Gastroesophageal sphincter (tissue), 4 donors: ENCODE measurements around the gene CDPF1. TPM values are rescaled to one million over a fixed set of nuclear protein-coding genes. Genes with fewer than 3 reads are reported as not detected.
A peak's percentile ranks its signal among the peaks of the same experiment; 100 is the strongest.

Experiments used
- ATAC-seq: fragments of 150-250 bp; one replicate; pipeline ENCODE4 v1.9.1; 2016; ENCODE audit warnings: mild to moderate bottlenecking, moderate library complexity
- H3K27ac ChIP-seq, 4 donors: fragments of 200-600 bp; sonication (generic) in 3 of 4; 1 replicate in 3 of 4; 2 replicates in 1 of 4; pipeline ENCODE4 v1.5.1; 2016 to 2019
- H3K27me3 ChIP-seq: fragments of 200-600 bp; sonication (generic); one replicate; pipeline ENCODE4 v1.5.1; 2019
- H3K36me3 ChIP-seq, 2 donors: fragments of 200-600 bp; sonication (generic); one replicate each; pipeline ENCODE4 v1.5.1; 2019; ENCODE audit warnings: control low read depth in 1 of 2
- H3K4me1 ChIP-seq, 3 donors: fragments of 200-600 bp; sonication (generic); 1 replicate in 2 of 3; 2 replicates in 1 of 3; pipeline ENCODE4 v1.5.1; 2016 to 2019; ENCODE audit warnings: control low read depth in 2 of 3
- H3K4me3 ChIP-seq, 2 donors: fragments of 200-600 bp; sonication (generic); one replicate each; pipeline ENCODE4 v1.5.1; 2019; ENCODE audit warnings: mild to moderate bottlenecking in 1 of 2, moderate library complexity in 1 of 2
- H3K9me3 ChIP-seq, 3 donors: fragments of 200-600 bp; sonication (generic); one replicate each; pipeline ENCODE4 v1.5.1; 2017 to 2019; ENCODE audit warnings: control low read depth in 2 of 3
- EP300 ChIP-seq: sonication (generic); formaldehyde crosslinking; IDR thresholded peaks from one replicate; pipeline ENCODE4 v1.6.1; 2017; ENCODE audit warnings: antibody characterized with exemption, mild to moderate bottlenecking
- POLR2A ChIP-seq, 2 donors: fragments of 450-650 bp; IDR thresholded peaks; one replicate each; pipeline ENCODE4 v1.6.1; 2017; ENCODE audit warnings: antibody characterized with exemption in 2 of 2, mild to moderate bottlenecking in 2 of 2, moderate library complexity in 1 of 2
- POLR2AphosphoS5 ChIP-seq: sonication (generic); formaldehyde crosslinking; IDR thresholded peaks from one replicate; pipeline ENCODE4 v1.6.1; 2017; ENCODE audit warnings: antibody characterized with exemption
- WGBS, 2 donors: methylation state at CpG; one replicate each; pipeline ENCODE4 v1.1.5; 2018; ENCODE audit warnings: low coverage in 1 of 2; 5-methylcytosine and 5-hydroxymethylcytosine counted together
- total RNA-seq, 4 donors: library from RNA; depleted of rRNA; stranded (reverse); fragments of >200 nt; gene quantifications; one replicate each; pipeline ENCODE4 v1.1.0, GENCODE V29; 2016
- TF ChIP-seq, protein P1 (sequence below), 4 experiments: fragments of 200-600 bp in 2 of 4; fragments of 450-650 bp in 2 of 4; sonication (generic) in 1 of 4; IDR thresholded peaks; one replicate each; pipeline ENCODE4 v1.5.1; 2017 to 2019; ENCODE audit warnings: antibody characterized with exemption in 4 of 4, mild to moderate bottlenecking in 2 of 4, moderate library complexity in 2 of 4

The CDPF1 gene
- total RNA-seq: 10 to 100 TPM; 14.9 to 27.1 (median 18.7) TPM

GRCh38 chr22:46250035-46250782 is at the start of gene CDPF1:
Gene CDPF1, minus strand, starts transcription at chr22:46250293. Its CDS starts 2,009 bp downstream, at chr22:46248284.
- no CpG with 5 or more reads among the region's 89 CpGs for WGBS, 2 donors
- peak; percentile 97 for ATAC-seq
- H3K36me3 ChIP-seq: peaks cover 0 to 7% of the 10 kb centered on the region in 2 donors

GRCh38 chr22:46299101-46299500 is 49.0 kb upstream of the CDPF1 start:
- no peaks in the 10 kb centered on the region for H3K27me3 ChIP-seq
- no peak overlapping the region for H3K4me3 ChIP-seq
- peaks cover 0 to under 1% of the 10 kb centered on the region in 2 donors for H3K36me3 ChIP-seq
- WGBS, 2 donors: 86 to 94% methylated on average over 9 to 10 of the region's 13 CpGs
- H3K9me3 ChIP-seq: no peaks in the 10 kb centered on the region
- ATAC-seq: no peak
- TF ChIP-seq EP300 (no peak), POLR2AphosphoS5 (no peak), POLR2A (IDR thresholded peaks at IDR 0.05) (no peak)
- TF ChIP-seq, protein P1, sequence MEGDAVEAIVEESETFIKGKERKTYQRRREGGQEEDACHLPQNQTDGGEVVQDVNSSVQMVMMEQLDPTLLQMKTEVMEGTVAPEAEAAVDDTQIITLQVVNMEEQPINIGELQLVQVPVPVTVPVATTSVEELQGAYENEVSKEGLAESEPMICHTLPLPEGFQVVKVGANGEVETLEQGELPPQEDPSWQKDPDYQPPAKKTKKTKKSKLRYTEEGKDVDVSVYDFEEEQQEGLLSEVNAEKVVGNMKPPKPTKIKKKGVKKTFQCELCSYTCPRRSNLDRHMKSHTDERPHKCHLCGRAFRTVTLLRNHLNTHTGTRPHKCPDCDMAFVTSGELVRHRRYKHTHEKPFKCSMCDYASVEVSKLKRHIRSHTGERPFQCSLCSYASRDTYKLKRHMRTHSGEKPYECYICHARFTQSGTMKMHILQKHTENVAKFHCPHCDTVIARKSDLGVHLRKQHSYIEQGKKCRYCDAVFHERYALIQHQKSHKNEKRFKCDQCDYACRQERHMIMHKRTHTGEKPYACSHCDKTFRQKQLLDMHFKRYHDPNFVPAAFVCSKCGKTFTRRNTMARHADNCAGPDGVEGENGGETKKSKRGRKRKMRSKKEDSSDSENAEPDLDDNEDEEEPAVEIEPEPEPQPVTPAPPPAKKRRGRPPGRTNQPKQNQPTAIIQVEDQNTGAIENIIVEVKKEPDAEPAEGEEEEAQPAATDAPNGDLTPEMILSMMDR (IDR thresholded peaks at IDR 0.05): no peak
- H3K4me1 ChIP-seq: peaks cover 0 to 25% (median 15%) of the 10 kb centered on the region in 3 donors
- H3K27ac ChIP-seq: no peak overlapping the region

More at GRCh38 chr22:46250035-46250782, at the start of gene CDPF1:
- H3K27me3 ChIP-seq: no peaks in the 10 kb centered on the region
- peak within 1 kb of the TSS; percentile 68 to 92 (median 85) for H3K27ac ChIP-seq
- H3K4me1 ChIP-seq: peaks cover 0 to 54% (median 11%) of the 10 kb centered on the region in 3 donors
- no peaks in the 10 kb centered on the region for H3K9me3 ChIP-seq
- H3K4me3 ChIP-seq: peak within 1 kb of the TSS; percentile 72 to 75
- TF ChIP-seq, protein P1 (IDR thresholded peaks at IDR 0.05): peak in 2 of 4 experiments; percentile 12 to 17
- TF ChIP-seq EP300: no peak
- TF ChIP-seq POLR2AphosphoS5: no peak
- TF ChIP-seq POLR2A (IDR thresholded peaks at IDR 0.05): peak; percentile 65 to 74

DNA sequence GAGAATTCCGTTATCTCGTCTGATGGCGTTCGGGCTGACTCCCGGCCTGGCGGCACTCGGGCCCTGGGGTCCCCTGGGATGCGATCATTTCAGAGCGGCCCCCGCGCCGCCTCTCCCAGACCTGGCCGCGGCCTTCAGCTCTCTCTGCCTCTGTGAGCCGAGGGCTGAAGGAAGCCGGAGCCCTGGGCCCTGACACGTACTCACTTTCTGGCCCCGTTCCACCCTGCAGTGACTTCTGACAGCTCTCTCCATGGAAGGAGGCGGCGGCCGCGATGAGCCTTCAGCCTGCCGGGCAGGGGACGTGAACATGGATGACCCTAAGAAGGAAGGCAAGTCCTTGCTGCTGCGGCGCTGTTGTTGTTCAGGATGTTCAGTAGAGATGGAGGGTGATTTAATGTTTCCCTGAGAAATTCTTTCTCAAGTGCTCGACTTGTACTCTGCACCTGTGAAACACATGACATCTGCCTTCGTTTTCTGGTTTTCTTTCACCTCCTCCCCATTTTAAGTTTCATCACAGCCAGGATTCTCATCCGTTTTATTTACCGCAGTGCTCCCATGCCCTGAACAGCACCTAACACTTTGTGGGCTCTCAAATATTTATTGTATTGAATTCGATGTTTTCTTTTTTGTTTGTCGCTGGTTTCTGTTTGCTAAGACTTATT is 47.2 kb upstream of the CDPF1 start:
- H3K27me3 ChIP-seq: no peaks in the 10 kb centered on the region
- peaks cover 0 to under 1% (median 0%) of the 10 kb centered on the region in 3 donors for H3K9me3 ChIP-seq
- peak overlapping the region in 1 of 4 donors; percentile 89 for H3K27ac ChIP-seq
- TF ChIP-seq POLR2A (IDR thresholded peaks at IDR 0.05): no peak
- TF ChIP-seq EP300: no peak
- no peak for TF ChIP-seq POLR2AphosphoS5
- TF ChIP-seq, protein P1 (IDR thresholded peaks at IDR 0.05): no peak
- H3K36me3 ChIP-seq: peaks cover 0 to 19% of the 10 kb centered on the region in 2 donors
- peak overlapping the region; percentile 21 to 64 for H3K4me3 ChIP-seq
- ATAC-seq: no peak
- 14 to 18% methylated on average over 8 of the region's 32 CpGs for WGBS, 2 donors
- H3K4me1 ChIP-seq: peaks cover 0 to 25% (median 15%) of the 10 kb centered on the region in 3 donors

GRCh38 chr22:46296257-46297150 is 46.4 kb upstream of the CDPF1 start, which contains the start of gene GTSE1:
Gene GTSE1, plus strand, starts transcription at chr22:46296870. Its CDS starts 531 bp downstream, at chr22:46297401.
- ATAC-seq: peak; percentile 99
- Histone ChIP-seq H3K4me3 (peak within 1 kb of the TSS; percentile 45 to 64), H3K27me3 (no peaks in the 10 kb centered on the region), H3K36me3 (peaks cover 0 to 27% of the 10 kb centered on the region in 2 donors), H3K4me1 (peaks cover 0 to 25% (median 15%) of the 10 kb centered on the region in 3 donors), H3K27ac (peak within 1 kb of the TSS; percentile 83 to 91 (median 88)), H3K9me3 (peaks cover 0 to 9% (median 0%) of the 10 kb centered on the region in 3 donors)
- WGBS, 2 donors: 0 to 3% methylated on average over 10 to 12 of the region's 76 CpGs
- TF ChIP-seq, protein P1 (IDR thresholded peaks at IDR 0.05): peak in 2 of 4 experiments; percentile 0 to 40
- TF ChIP-seq POLR2AphosphoS5: peak; percentile 83
- peak; percentile 38 to 42 for TF ChIP-seq POLR2A (IDR thresholded peaks at IDR 0.05)
- no peak for TF ChIP-seq EP300
